K562 (cell line): ENCODE measurements around the gene SYNCRIP. TPM values are rescaled to one million over a fixed set of nuclear protein-coding genes. Genes with fewer than 3 reads are reported as not detected.
A peak's percentile ranks its signal among the peaks of the same experiment; 100 is the strongest.

Experiments
- DACH1 ChIP-seq: fragments of 450-650 bp; IDR thresholded peaks from 2 replicates; pipeline ENCODE4 v1.6.1; 2018; ENCODE audit not compliant: partially characterized antibody
- HMG20B ChIP-seq: fragments of 250-450 bp; sonication (Bioruptor Pico); IDR thresholded peaks from 2 replicates; pipeline ENCODE4 v1.5.0; 2021; ENCODE audit warnings: mild to moderate bottlenecking
- JUN ChIP-seq, 2 experiments: sonication (generic) in 1 of 2; formaldehyde crosslinking in 1 of 2; IDR thresholded peaks; 2 replicates each; pipeline versions ENCODE4 v1.6.1 to v1.8.0; 2012 to 2022; ENCODE audit warnings: borderline replicate concordance in 2 of 2, mild to moderate bottlenecking in 2 of 2, improper control_type of control experiment in 1 of 2, low read depth in 1 of 2, low read length in 1 of 2, missing genetic modification reagents in 1 of 2
- KAT7 ChIP-seq: sonication (generic); formaldehyde crosslinking; IDR thresholded peaks from 2 replicates; pipeline ENCODE4 v1.8.0; 2022; ENCODE audit warnings: missing genetic modification reagents, mild to moderate bottlenecking, borderline replicate concordance
- L3MBTL2 ChIP-seq: fragments of 450-650 bp; IDR thresholded peaks from 2 replicates; pipeline ENCODE4 v1.6.1; 2016; ENCODE audit warnings: mild to moderate bottlenecking, moderate library complexity
- MTA3 ChIP-seq: fragments of 450-650 bp; formaldehyde crosslinking; IDR thresholded peaks from 2 replicates; pipeline ENCODE4 v1.6.1; 2017; ENCODE audit warnings: mild to moderate bottlenecking, borderline replicate concordance
- PTTG1 ChIP-seq: fragments of 450-650 bp; IDR thresholded peaks from 2 replicates; pipeline ENCODE4 v1.6.1; 2016; ENCODE audit warnings: low read depth, mild to moderate bottlenecking, missing genetic modification characterization, missing compliant biosample characterization
- RB1 ChIP-seq: fragments of 450-650 bp; IDR thresholded peaks from 2 replicates; pipeline ENCODE4 v1.6.1; 2017; ENCODE audit warnings: low read depth, mild to moderate bottlenecking
- ZBTB8A ChIP-seq: fragments of 450-650 bp; IDR thresholded peaks from 2 replicates; pipeline ENCODE4 v1.6.1; 2018; ENCODE audit warnings: mild to moderate bottlenecking, moderate library complexity; ENCODE audit not compliant: partially characterized antibody
- ZFX ChIP-seq: sonication (generic); formaldehyde crosslinking; IDR thresholded peaks from 2 replicates; pipeline ENCODE4 v1.8.0; 2022; ENCODE audit warnings: mild to moderate bottlenecking, missing genetic modification reagents, moderate library complexity
- ZNF263 ChIP-seq: sonication (generic); formaldehyde crosslinking; IDR thresholded peaks from 2 replicates; pipeline ENCODE4 v1.8.0; 2022; ENCODE audit warnings: mild to moderate bottlenecking, missing genetic modification reagents, borderline replicate concordance
- ZNF41 ChIP-seq: fragments of 250-450 bp; sonication (Bioruptor Pico); conservative IDR thresholded peaks from 2 replicates; pipeline ENCODE4 v1.4.0; 2020; ENCODE audit warnings: mild to moderate bottlenecking
- polyA plus RNA-seq, 8 experiments: library from polyadenylated mRNA; depleted of rRNA in 4 of 8; stranded (reverse) in 5 of 8; unstranded in 3 of 8; fragments of >200 nt; fragmentation: Nextera tagmentation in 2 of 8; fragmentation: Illumina TruSeq in 1 of 8; extraction: Ambion mirVana in 2 of 8; extraction: Trizol in 1 of 8; gene quantifications; 2 replicates each; pipeline versions ENCODE4 v1.2.1 to v1.2.3, GENCODE V29; 2011 to 2014; ENCODE audit warnings: inconsistent platforms in 1 of 8, missing spikeins in 1 of 8
- total RNA-seq, 7 experiments: library from RNA; depleted of rRNA in 6 of 7; stranded (reverse); fragments of >200 nt in 6 of 7; fragmentation: Illumina TruSeq in 2 of 7; extraction: Trizol in 2 of 7; gene quantifications; 2 replicates each; pipeline versions ENCODE4 v1.2.1 to v1.2.3, GENCODE V29; 2011 to 2021; ENCODE audit warnings: low replicate concordance in 1 of 7
- TF ChIP-seq, protein P1 (sequence below): fragments of 150-350 bp; IDR thresholded peaks from 2 replicates; pipeline ENCODE4 v1.6.1; 2014; ENCODE audit warnings: low read depth, mild to moderate bottlenecking, low read length, borderline replicate concordance
- TF ChIP-seq, protein P2 (sequence below): sonication (generic); formaldehyde crosslinking; IDR thresholded peaks from 2 replicates; pipeline ENCODE4 v1.8.0; 2022; ENCODE audit warnings: missing genetic modification reagents, mild to moderate bottlenecking, moderate library complexity, borderline replicate concordance
- TF ChIP-seq, protein P3 (sequence below): sonication (generic); formaldehyde crosslinking; IDR thresholded peaks from 2 replicates; pipeline ENCODE4 v1.8.0; 2022; ENCODE audit warnings: mild to moderate bottlenecking, missing genetic modification reagents

The SYNCRIP gene
- total and polyA plus RNA-seq, 9 of the 15 experiments (the other 6 are each of a cell fraction or from before 2014, with no cell fraction given), result 46.5 to 295 (median 140) TPM

DNA sequence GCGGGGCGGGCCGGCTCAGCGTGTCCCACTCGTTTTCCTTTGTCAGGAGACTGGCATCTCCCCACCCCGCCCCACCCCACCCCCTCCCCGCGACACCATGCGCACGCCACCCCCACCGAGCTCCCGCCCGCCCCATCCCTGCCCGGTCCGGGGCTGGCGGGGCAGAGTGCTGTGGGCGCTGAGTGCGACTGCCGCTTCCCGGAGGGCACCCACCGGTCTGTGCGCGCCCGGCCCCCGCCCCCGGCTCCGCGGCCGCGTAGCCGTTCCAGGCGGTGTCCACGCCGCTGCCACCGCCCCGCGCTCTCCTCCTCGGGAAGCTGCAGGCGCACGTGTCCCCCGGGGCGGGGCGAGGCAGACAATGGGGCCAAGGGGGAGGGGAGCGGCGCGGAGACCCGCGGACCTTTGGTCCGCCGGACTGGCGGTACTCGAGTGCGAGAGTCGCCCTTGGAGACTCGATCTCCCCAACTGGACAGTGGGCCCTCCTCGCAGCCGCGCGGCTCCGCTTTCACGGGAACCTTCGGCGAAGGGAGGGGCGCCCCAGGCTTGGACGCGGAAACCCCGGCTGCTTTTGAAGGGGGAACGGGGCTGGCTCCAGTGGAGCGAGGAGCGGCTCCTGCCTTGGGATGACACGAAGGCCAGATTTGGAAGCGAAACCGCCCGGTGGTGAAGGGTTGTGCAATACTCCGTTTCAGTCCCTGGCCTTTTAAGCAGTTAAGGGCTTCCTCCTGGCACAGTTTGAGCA lies 1.0 kb upstream of the SYNCRIP start (continued):
- no peak for TF ChIP-seq PTTG1 (tag)
- peak; percentile 15 for TF ChIP-seq DACH1
- peak; percentile 71; the same call in 1 of the 2 replicates for TF ChIP-seq RB1
- TF ChIP-seq, protein P1, sequence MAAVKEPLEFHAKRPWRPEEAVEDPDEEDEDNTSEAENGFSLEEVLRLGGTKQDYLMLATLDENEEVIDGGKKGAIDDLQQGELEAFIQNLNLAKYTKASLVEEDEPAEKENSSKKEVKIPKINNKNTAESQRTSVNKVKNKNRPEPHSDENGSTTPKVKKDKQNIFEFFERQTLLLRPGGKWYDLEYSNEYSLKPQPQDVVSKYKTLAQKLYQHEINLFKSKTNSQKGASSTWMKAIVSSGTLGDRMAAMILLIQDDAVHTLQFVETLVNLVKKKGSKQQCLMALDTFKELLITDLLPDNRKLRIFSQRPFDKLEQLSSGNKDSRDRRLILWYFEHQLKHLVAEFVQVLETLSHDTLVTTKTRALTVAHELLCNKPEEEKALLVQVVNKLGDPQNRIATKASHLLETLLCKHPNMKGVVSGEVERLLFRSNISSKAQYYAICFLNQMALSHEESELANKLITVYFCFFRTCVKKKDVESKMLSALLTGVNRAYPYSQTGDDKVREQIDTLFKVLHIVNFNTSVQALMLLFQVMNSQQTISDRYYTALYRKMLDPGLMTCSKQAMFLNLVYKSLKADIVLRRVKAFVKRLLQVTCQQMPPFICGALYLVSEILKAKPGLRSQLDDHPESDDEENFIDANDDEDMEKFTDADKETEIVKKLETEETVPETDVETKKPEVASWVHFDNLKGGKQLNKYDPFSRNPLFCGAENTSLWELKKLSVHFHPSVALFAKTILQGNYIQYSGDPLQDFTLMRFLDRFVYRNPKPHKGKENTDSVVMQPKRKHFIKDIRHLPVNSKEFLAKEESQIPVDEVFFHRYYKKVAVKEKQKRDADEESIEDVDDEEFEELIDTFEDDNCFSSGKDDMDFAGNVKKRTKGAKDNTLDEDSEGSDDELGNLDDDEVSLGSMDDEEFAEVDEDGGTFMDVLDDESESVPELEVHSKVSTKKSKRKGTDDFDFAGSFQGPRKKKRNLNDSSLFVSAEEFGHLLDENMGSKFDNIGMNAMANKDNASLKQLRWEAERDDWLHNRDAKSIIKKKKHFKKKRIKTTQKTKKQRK, result no peak
- TF ChIP-seq JUN (IDR thresholded peaks at IDR 0.05; ENCODE audit: borderline replicate concordance, low read depth, low read length), result peak; percentile 51; the same call in 1 of the 2 replicates
- TF ChIP-seq JUN (CRISPR knock-in tag; IDR thresholded peaks at IDR 0.05; ENCODE audit: borderline replicate concordance), result 0 out of 2 replicates have a peak, but pooled peaks have one; percentile 68
- peak; percentile 92 for TF ChIP-seq L3MBTL2
- peak; percentile 70; the same call in 1 of the 2 replicates for TF ChIP-seq MTA3
- TF ChIP-seq ZBTB8A, result no peak
- TF ChIP-seq HMG20B (CRISPR knock-in tag), result peak; percentile 20; the same call in 1 of the 2 replicates
- peak; percentile 75 for TF ChIP-seq ZFX (CRISPR knock-in tag)
- no peak; the same call in 1 of the 2 replicates for TF ChIP-seq KAT7 (CRISPR knock-in tag)
- peak; percentile 40; the same call in 1 of the 2 replicates for TF ChIP-seq ZNF263 (CRISPR knock-in tag)
- no peak for TF ChIP-seq ZNF41
- TF ChIP-seq, protein P2, sequence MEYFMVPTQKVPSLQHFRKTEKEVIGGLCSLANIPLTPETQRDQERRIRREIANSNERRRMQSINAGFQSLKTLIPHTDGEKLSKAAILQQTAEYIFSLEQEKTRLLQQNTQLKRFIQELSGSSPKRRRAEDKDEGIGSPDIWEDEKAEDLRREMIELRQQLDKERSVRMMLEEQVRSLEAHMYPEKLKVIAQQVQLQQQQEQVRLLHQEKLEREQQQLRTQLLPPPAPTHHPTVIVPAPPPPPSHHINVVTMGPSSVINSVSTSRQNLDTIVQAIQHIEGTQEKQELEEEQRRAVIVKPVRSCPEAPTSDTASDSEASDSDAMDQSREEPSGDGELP, result peak; percentile 48; the same call in 1 of the 2 replicates
- TF ChIP-seq, protein P3, sequence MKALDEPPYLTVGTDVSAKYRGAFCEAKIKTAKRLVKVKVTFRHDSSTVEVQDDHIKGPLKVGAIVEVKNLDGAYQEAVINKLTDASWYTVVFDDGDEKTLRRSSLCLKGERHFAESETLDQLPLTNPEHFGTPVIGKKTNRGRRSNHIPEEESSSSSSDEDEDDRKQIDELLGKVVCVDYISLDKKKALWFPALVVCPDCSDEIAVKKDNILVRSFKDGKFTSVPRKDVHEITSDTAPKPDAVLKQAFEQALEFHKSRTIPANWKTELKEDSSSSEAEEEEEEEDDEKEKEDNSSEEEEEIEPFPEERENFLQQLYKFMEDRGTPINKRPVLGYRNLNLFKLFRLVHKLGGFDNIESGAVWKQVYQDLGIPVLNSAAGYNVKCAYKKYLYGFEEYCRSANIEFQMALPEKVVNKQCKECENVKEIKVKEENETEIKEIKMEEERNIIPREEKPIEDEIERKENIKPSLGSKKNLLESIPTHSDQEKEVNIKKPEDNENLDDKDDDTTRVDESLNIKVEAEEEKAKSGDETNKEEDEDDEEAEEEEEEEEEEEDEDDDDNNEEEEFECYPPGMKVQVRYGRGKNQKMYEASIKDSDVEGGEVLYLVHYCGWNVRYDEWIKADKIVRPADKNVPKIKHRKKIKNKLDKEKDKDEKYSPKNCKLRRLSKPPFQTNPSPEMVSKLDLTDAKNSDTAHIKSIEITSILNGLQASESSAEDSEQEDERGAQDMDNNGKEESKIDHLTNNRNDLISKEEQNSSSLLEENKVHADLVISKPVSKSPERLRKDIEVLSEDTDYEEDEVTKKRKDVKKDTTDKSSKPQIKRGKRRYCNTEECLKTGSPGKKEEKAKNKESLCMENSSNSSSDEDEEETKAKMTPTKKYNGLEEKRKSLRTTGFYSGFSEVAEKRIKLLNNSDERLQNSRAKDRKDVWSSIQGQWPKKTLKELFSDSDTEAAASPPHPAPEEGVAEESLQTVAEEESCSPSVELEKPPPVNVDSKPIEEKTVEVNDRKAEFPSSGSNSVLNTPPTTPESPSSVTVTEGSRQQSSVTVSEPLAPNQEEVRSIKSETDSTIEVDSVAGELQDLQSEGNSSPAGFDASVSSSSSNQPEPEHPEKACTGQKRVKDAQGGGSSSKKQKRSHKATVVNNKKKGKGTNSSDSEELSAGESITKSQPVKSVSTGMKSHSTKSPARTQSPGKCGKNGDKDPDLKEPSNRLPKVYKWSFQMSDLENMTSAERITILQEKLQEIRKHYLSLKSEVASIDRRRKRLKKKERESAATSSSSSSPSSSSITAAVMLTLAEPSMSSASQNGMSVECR (CRISPR knock-in tag), result peak; percentile 89
